NCI-H524 treated with DMSO at 0.1 percent for 48 hours (cell line): ENCODE data around the gene SCML1.
A peak's percentile ranks its signal among the peaks of the same experiment; 100 is the strongest.
"Not testable (repeated sequence)": the region's sequence is repeated elsewhere in the genome, so short reads cannot be mapped to it uniquely, and the experiment has no call there.

Experiments
- DNase-seq: peaks from one replicate; lab custom pipeline; 2025; lab: John Stamatoyannopoulos, UW

The SCML1 gene

GRCh38 chrX:17738737-17739535, 1.6 kb downstream of the SCML1 start:
- DNase-seq = no peak

DNA sequence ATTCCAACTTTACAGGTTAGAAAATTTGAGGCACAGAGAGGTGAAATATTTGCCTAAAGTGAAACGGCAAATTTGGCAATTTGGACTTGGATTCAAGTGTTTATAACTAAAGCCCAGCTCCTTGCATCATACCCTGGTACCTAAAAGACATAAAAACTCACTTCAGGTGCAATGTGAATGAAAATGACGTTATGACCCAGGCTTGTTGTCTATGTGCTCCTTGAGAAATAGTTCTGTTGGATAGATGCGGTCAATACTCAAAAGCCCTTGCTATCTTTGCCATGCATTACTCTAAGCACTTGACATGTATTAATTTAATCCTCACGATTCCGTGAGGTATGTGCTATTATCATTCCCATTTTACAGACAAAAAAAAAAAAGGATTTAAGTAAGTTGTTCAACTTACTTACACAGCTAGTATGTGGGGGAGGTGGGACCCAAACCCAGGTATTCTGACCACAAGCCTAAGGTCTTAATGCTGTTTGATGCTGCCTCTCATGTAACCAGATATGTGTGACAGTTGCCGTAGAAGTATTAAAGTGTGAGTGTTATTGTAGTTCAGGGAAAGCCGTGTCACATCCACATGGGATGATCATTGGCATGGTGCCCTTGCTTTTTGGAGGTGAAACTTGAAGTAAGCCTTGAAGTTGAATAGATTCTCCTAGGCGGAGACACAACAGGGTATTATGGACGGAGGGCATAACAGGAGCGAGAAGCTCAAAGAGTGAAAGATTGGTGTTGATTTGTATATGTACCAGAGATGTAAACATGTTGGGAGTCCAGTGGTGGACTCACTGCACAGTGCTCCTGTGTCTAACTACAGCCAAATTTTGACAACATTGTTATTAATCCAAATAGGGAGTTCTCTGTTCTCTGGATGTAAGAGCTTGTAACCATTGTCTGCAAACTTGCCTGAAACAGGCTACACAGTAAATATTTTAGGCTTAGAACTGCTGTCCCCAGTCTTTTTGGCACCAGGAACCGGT, 3.1 kb downstream of the SCML1 start:
- peak; percentile 80 for DNase-seq

DNA sequence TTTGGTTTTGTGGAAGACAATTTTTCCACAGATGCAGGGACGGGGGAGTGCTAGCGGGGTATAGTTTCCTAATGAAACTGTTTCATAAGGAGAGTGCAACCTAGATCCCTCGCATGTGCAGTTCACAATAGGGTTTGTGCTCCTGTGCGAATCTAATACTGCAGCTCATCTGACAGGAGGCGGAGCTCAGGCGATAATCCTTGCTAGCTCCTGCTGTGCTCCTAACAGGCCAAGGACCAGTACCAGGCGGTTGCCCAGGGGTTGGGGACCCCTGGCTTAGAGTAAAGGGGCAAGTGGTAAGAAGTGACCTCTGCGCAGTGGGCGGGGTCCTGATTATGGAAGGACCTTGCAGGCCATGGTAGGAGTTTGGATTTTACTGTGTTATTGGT, 3.8 kb downstream of the SCML1 start:
- DNase-seq = peak; percentile 76

DNA sequence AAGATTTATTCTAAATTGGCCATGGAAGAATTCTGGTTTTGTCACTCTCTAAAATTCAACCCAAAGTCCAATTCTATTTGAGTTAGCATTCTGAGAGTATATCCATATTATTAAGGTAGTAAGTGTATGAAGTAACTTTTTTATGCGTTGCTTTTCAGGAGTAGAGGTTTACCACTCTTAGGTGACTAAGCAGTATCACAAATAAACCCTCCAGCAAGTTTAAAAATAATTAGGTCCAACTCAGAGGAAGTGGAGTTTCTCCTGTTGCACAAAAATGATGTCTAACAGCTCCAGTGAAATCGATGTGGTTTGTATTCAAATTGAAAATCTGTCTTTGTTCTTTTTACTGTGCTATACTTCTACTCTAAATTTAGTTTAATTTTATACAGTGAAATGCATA, 6.6 kb downstream of the SCML1 start:
- no peak for DNase-seq

DNA sequence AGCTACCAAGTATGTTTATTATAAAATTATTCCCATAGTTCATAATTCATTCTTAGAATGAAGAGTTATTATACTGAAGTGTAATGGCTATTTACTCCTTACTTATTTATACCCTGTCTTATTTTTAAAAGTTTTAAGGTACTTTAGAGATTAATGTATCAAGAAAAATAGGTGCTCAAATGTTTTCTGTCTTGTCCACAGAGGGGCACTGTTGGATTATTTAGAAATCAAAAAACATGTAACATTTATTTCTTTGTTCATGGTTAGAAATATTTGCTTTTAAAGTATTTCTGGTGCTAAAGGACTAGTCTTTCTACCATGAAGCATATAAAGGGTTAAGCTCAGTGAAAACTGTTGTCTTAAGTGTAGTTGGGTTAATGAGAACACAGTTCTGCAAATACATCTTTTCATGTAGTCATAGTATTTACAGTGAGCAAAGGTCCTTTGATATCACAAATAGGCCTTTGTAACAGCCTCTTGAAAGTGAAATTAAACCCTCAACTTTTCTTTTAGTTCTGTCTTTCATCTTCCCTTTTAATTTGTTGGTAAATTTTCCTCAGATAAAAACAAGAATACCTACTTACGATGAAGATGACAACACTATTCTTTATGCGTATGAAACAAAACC, 7.7 kb downstream of the SCML1 start:
- no peak for DNase-seq

DNA sequence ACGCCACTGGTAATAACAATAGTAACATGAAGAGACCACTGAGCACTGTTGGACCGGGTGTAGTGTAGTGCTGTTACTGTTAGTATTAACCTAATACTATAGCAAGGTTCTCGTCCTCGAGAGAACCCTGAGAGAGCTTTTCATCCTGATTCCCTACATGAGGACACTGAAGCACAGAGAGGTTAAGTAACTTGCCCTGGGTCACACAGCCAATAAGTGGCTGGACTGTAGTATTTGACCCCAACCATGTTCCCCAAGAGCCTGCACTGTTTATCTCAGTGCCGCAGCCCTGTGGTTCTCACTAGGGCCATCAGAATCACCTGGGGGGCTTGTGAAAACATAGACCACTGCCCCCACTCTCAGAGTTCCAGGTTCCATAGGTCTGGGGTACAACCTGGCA, 10.4 kb downstream of the SCML1 start:
- no peak for DNase-seq

GRCh38 chrX:17748684-17749083, 11.4 kb downstream of the SCML1 start:
- DNase-seq = no peak

DNA sequence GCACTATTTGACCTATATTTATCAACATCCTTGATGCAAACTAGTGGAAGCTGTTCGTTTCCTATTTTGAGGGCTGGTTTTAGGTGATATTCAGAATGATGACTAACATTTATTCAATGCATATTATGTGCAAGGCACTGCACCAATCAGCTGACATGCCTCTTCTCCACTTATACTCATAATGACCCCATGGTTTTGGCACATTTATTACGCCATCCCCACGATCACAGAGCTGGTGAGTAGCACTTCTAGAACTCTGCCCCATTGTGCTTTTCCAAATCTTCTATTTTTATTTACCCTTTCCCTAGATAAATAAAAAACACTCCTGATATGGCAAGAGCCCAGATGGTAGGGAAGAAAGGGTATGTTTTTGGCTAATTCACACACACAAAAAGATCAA, 13.1 kb downstream of the SCML1 start:
- DNase-seq = no peak

- no peak for DNase-seq
These were observed 21.1 kb downstream of the SCML1 start for GRCh38 chrX:17758382-17758781.

DNA sequence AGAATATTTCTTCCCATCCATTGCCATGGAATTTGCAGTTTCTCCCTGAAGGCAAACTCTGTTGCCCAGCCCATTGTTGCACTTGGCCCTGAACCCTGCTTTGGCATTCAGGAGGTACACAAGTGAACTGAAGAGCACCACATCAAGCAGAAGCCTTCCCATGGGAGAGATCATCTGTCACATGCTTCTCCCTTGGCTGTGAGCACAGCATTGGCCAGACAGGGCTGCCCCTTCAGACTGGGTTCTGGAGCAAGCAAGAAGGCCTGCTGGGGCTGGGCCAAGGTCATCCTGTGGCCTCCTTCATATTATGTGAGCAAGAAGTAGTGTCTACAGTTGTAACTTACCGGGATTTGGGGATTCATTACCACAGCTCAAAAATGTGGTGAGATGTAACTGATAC, 22.7 kb downstream of the SCML1 start:
- DNase-seq = no peak

DNA sequence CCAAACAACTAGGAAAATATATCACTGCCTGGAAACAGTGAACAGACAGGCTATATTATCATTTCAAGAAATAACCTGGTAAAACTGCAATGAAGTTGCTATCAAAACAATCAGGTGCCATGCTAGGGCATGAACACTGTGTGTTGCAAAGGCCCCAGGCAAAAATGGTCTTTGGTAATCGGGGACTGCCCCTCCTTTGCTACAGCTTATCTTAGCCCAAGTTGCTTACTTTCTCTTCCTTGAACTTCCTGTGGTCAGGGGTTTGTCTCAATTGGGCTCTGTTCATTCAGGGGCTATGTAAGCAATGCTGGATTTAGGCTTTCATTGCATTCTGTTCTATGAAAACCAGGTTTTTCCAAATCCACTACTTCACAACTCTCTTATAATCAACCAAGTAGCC, 30.4 kb downstream of the SCML1 start:
- DNase-seq = no peak

GRCh38 chrX:17768997-17769396, 31.7 kb downstream of the SCML1 start:
- no peak for DNase-seq

DNA sequence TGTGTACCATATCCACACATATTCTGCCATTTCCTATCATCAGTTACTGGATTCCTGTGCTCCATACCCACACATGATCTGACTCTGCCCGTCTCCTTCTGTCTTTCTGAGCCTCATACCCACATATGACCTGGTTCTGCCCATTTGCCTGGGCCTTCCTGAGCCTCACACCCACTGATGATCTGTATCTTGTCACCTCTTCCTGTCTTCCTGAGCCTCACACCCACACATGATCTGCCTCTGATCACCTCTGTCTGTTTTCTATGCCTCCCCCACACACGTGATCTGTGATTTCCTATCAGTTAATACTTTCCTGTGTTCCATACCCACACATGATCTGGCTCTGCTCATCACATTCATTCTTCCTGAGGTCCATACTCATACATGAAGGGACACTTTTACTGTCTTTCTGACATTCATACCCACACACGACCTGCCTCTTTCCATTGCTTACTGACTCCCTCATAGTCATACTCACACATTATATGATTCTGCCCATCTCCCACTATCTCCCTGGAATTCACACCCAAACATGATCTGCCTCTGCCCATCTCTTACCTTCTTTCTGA, 32.5 kb downstream of the SCML1 start:
- no peak for DNase-seq

GRCh38 chrX:17773221-17773876, 36.1 kb downstream of the SCML1 start:
- DNase-seq = no peak

DNA sequence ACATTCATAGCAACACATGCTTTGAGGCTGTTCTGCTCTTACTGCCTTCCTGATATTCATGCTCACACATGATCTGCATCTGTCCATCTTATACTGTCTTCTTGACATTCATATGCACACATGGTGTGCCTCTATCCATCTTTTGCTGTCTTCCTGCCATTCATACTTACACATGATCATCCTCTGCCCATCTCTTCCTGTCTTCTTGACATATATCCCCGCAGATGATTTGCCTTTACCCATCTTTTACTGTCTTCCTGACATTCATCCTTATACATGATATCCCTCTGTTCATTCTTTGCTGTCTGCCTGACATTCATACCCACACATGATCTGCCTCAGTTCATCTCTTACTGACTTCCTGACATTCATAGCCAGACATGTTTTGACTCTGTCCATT, 36.8 kb downstream of the SCML1 start:
- no peak for DNase-seq

DNA sequence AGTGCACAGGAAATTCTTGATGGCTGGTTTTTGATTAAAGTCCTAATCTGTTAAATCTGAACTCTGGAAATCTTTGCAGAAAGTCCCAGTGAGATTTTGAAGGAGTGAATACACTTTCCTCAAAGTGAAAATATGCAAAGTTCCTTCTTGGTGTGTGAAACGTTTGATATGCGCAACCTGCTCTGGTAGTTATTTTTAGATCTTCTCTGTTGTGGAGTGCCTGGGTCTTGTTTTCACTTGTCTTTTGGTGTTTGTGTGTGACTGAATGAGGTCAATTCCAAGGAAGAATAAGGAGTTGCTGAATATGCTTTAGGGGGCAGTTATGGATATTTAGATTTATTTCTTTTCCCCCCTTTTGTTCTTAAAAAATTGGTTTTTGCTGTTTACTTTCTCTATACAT, 41.7 kb downstream of the SCML1 start:
- no peak for DNase-seq

DNA sequence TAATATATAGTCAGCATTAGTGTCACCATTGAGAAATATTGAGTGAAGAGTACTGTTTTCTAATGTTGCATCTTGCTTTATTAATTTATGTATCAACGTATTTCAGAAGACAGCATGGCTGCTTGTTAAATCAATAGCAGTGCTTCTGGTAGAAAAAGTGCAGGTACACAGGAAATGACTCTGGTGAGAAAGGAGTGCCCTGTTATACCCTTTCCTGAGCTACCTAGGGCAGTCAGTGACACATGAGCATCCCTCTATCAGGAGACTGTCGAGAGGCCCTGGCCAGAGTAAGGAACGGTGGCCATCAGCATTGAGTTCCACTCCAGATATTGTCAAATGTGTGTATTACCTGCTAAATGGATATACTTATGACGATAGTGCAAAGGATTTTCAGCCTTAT, 42.1 kb downstream of the SCML1 start:
- DNase-seq = no peak

DNA sequence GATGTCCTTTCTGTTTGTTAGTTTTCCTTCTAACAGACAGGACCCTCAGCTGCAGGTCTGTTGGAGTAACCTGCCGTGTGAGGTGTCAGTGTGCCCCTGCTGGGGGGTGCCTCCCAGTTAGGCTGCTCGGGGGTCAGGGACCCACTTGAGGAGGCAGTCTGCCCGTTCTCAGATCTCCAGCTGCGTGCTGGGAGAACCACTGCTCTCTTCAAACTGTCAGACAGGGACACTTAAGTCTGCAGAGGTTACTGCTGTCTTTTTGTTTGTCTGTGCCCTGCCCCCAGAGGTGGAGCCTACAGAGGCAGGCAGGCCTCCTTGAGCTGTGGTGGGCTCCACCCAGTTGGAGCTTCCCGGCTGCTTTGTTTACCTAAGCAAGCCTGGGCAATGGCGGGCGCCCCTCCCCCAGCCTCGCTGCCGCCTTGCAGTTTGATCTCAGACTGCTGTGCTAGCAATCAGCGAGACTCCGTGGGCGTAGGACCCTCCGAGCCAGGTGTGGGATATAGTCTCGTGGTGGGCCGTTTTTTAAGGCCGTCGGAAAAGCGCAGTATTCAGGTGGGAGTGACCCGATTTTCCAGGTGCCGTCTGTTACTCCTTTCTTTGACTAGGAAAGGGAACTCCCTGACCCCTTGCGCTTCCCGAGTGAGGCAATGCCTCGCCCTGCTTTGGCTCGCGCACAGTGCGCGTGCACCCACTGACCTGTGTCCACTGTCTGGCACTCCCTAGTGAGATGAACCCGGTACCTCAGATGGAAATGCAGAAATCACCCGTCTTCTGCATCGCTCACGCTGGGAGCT, 49.5 kb downstream of the SCML1 start:
- not testable (repeated sequence) for DNase-seq

- DNase-seq = no peak
These were observed 50.3 kb downstream of the SCML1 start for GRCh38 chrX:17787557-17787956.

- no peak for DNase-seq
These were observed 51.1 kb downstream of the SCML1 start for GRCh38 chrX:17788439-17788838.
